ENCODE data around the gene ASTN2. TPM values are rescaled to one million over a fixed set of nuclear protein-coding genes. Genes with fewer than 3 reads are reported as not detected.

ASTN2 gene
- total and polyA plus RNA-seq, 4 donors, result 0.57 to 2.9 (median 1.4) TPM

- Histone ChIP-seq H3K36me3 (ENCODE audit: control insufficient read depth in 4 of 4, insufficient read depth in 3 of 4, low read depth in 1 of 4, low read length in 3 of 4) (no peaks in the 10 kb centered on the region), H3K9me3 (ENCODE audit: control insufficient read depth in 4 of 4, low read length in 3 of 4) (no peaks in the 10 kb centered on the region), H3K4me1 (ENCODE audit: control insufficient read depth in 4 of 4, insufficient read depth in 4 of 4, low read length in 3 of 4) (no peaks in the 10 kb centered on the region), H3K27ac (ENCODE audit: low read depth in 1 of 2, low read length in 2 of 2) (no peak overlapping the region), H3K27me3 (ENCODE audit: control insufficient read depth in 4 of 4, insufficient read depth in 4 of 4, low read length in 3 of 4) (no peaks in the 10 kb centered on the region), H3K9ac (ENCODE audit: low read depth in 1 of 2, low read length in 2 of 2) (no peak overlapping the region), H3K4me3 (ENCODE audit: low read depth in 1 of 3, low read length in 3 of 3) (no peak overlapping the region)
- TF ChIP-seq CTCF (IDR thresholded peaks at IDR 0.05; ENCODE audit: low read depth, low read length, missing input control) (no peak), HNF4G (IDR thresholded peaks at IDR 0.05) (no peak), NR2F2 (IDR thresholded peaks at IDR 0.05) (no peak), ATF3 (IDR thresholded peaks at IDR 0.05) (no peak), HNF4A (conservative IDR thresholded peaks at IDR 0.05) (no peak), JUND (IDR thresholded peaks at IDR 0.05) (no peak), FOXA2 (IDR thresholded peaks at IDR 0.05) (no peak), RAD21 (IDR thresholded peaks at IDR 0.05) (no peak)
- no peak for DNase-seq (ENCODE audit: low spot score)
- 76% methylated on average over 4 of the region's 4 CpGs for WGBS
Measured at GRCh38 chr9:116628716-116629115, 786.1 kb downstream of the ASTN2 start.

- Histone ChIP-seq H3K4me3 (ENCODE audit: low read depth in 1 of 3, low read length in 3 of 3) (no peak overlapping the region), H3K36me3 (ENCODE audit: control insufficient read depth in 4 of 4, insufficient read depth in 3 of 4, low read depth in 1 of 4, low read length in 3 of 4) (no peaks in the 10 kb centered on the region), H3K9ac (ENCODE audit: low read depth in 1 of 2, low read length in 2 of 2) (no peak overlapping the region), H3K27me3 (ENCODE audit: control insufficient read depth in 4 of 4, insufficient read depth in 4 of 4, low read length in 3 of 4) (no peaks in the 10 kb centered on the region), H3K27ac (ENCODE audit: low read depth in 1 of 2, low read length in 2 of 2) (no peak overlapping the region), H3K4me1 (ENCODE audit: control insufficient read depth in 4 of 4, insufficient read depth in 4 of 4, low read length in 3 of 4) (no peaks in the 10 kb centered on the region), H3K9me3 (ENCODE audit: control insufficient read depth in 4 of 4, low read length in 3 of 4) (no peaks in the 10 kb centered on the region)
- 97% methylated on average over 2 of the region's 2 CpGs for WGBS
- no peak for DNase-seq (ENCODE audit: low spot score)
- no peak for TF ChIP-seq EGR1 (IDR thresholded peaks at IDR 0.05; ENCODE audit: low read depth in 2 of 2)
- TF ChIP-seq NR2F2 (IDR thresholded peaks at IDR 0.05), result no peak
- no peak for TF ChIP-seq YY1 (IDR thresholded peaks at IDR 0.05)
- no peak for TF ChIP-seq HNF4A (conservative IDR thresholded peaks at IDR 0.05)
- TF ChIP-seq FOXA1 (IDR thresholded peaks at IDR 0.05), result no peak
- no peak for TF ChIP-seq GABPA (IDR thresholded peaks at IDR 0.05 in 1 of 2, conservative IDR thresholded peaks at IDR 0.05 in 1 of 2)
- no peak for TF ChIP-seq CTCF (IDR thresholded peaks at IDR 0.05; ENCODE audit: low read depth, low read length, missing input control)
- no peak for TF ChIP-seq RXRA (IDR thresholded peaks at IDR 0.05)
- TF ChIP-seq HNF4G (IDR thresholded peaks at IDR 0.05), result no peak
- no peak for TF ChIP-seq MAX (IDR thresholded peaks at IDR 0.05)
- TF ChIP-seq REST (IDR thresholded peaks at IDR 0.05), result no peak
- TF ChIP-seq FOXA2 (IDR thresholded peaks at IDR 0.05), result no peak
Measured at GRCh38 chr9:116627433-116627832, 787.4 kb downstream of the ASTN2 start.

Data from liver (tissue), 9 donors.